GF-D8 (cell line): Measurements from ENCODE around the gene KIF6.
"Not testable (repeated sequence)": the region's sequence is repeated elsewhere in the genome, so short reads cannot be mapped to it uniquely, and the experiment has no call there.

Experiments used
- DNase-seq: peaks from one replicate; lab custom pipeline; 2025; lab: John Stamatoyannopoulos, UW

KIF6 gene

GRCh38 chr6:39714802-39715201 is 10.4 kb downstream of the KIF6 start:
- no peak for DNase-seq

- no peak for DNase-seq
Measured at GRCh38 chr6:39707962-39708683, 17.1 kb downstream of the KIF6 start.

- no peak for DNase-seq
Measured at GRCh38 chr6:39706819-39707335, 18.3 kb downstream of the KIF6 start.

- DNase-seq = no peak
Measured at GRCh38 chr6:39702265-39702664, 22.9 kb downstream of the KIF6 start.

- DNase-seq = no peak
Measured at GRCh38 chr6:39700362-39700761, 24.8 kb downstream of the KIF6 start.

GRCh38 chr6:39698789-39699188 is 26.4 kb downstream of the KIF6 start:
- DNase-seq = no peak

- DNase-seq = no peak
Measured at GRCh38 chr6:39696986-39697788, 28.0 kb downstream of the KIF6 start.

GRCh38 chr6:39695447-39695846 is 29.8 kb downstream of the KIF6 start:
- no peak for DNase-seq

- DNase-seq = no peak
Measured at GRCh38 chr6:39693206-39693605, 32.0 kb downstream of the KIF6 start.

GRCh38 chr6:39688494-39688893 is 36.7 kb downstream of the KIF6 start:
- peak; percentile 8 for DNase-seq

GRCh38 chr6:39686976-39687375 is 38.2 kb downstream of the KIF6 start:
- no peak for DNase-seq

- no peak for DNase-seq
Measured at GRCh38 chr6:39685938-39686337, 39.3 kb downstream of the KIF6 start.

- DNase-seq = no peak
Measured at GRCh38 chr6:39685489-39685826, 39.8 kb downstream of the KIF6 start.

GRCh38 chr6:39684790-39685488 is 40.3 kb downstream of the KIF6 start:
- DNase-seq = no peak

GRCh38 chr6:39681674-39682121 is 43.5 kb downstream of the KIF6 start:
- no peak for DNase-seq

- DNase-seq = no peak
Measured at GRCh38 chr6:39678914-39679313, 46.3 kb downstream of the KIF6 start.

GRCh38 chr6:39677318-39677717 is 47.9 kb downstream of the KIF6 start:
- DNase-seq = not testable (repeated sequence)

GRCh38 chr6:39670519-39670918 is 54.7 kb downstream of the KIF6 start:
- DNase-seq = no peak

- no peak for DNase-seq
Measured at GRCh38 chr6:39669973-39670342, 55.2 kb downstream of the KIF6 start.

GRCh38 chr6:39669207-39669972 is 55.8 kb downstream of the KIF6 start:
- DNase-seq = no peak

- DNase-seq = no peak
Measured at GRCh38 chr6:39666706-39667489, 58.3 kb downstream of the KIF6 start.
